Neural cell (in vitro differentiated cells): ENCODE data around the gene NCBP1. TPM values are rescaled to one million over a fixed set of nuclear protein-coding genes. Genes with fewer than 3 reads are reported as not detected.

Experiments
- H2AFZ ChIP-seq: fragments of 200-600, 300-800 bp; sonication (generic), shearing (Covaris generic); 2 replicates; pipeline ENCODE4 v1.6.0; 2014; ENCODE audit warnings: low read depth, mild to moderate bottlenecking, antibody characterized with exemption, low read length, moderate library complexity
- H3F3A ChIP-seq: fragments of 200-600 bp; shearing (Covaris generic); 2 replicates; pipeline ENCODE4 v1.6.1; 2016; ENCODE audit warnings: mild to moderate bottlenecking, moderate library complexity, mixed read lengths, antibody characterized with exemption, low read length; ENCODE audit not compliant: insufficient read depth, poor library complexity, severe bottlenecking
- H3K27ac ChIP-seq: fragments of 200-600, 300-800 bp; sonication (generic), shearing (Covaris generic); 2 replicates; pipeline ENCODE4 v1.5.1; 2014; ENCODE audit warnings: mild to moderate bottlenecking, low read length, moderate library complexity
- H3K27me3 ChIP-seq: fragments of 300-800, 200-600 bp; sonication (generic), shearing (Covaris generic); 2 replicates; pipeline ENCODE4 v1.6.0; 2014; ENCODE audit warnings: mild to moderate bottlenecking, low read depth, low read length, moderate library complexity; ENCODE audit not compliant: insufficient read depth
- H3K36me3 ChIP-seq: fragments of 300-800, 200-600 bp; sonication (generic), shearing (Covaris generic); 2 replicates; pipeline ENCODE4 v1.5.1; 2014; ENCODE audit warnings: mild to moderate bottlenecking, antibody characterized with exemption, low read length, moderate library complexity; ENCODE audit not compliant: insufficient read depth
- H3K4me2 ChIP-seq: fragments of 300-800, 200-600 bp; sonication (generic), shearing (Covaris generic); 2 replicates; pipeline ENCODE4 v1.6.0; 2014; ENCODE audit warnings: mild to moderate bottlenecking, low read length
- H3K4me3 ChIP-seq: fragments of 300-800, 200-600 bp; sonication (generic), shearing (Covaris generic); 2 replicates; pipeline ENCODE4 v1.5.1; 2014; ENCODE audit warnings: mild to moderate bottlenecking, low read length, moderate library complexity
- H3K79me2 ChIP-seq: fragments of 200-600 bp; shearing (Covaris generic); replicated peaks from 2 replicates; pipeline ENCODE4 v1.6.0; 2014; ENCODE audit warnings: mild to moderate bottlenecking, low read length, moderate library complexity; ENCODE audit not compliant: insufficient read depth
- H3K9ac ChIP-seq: fragments of 300-800, 200-600 bp; sonication (generic), shearing (Covaris generic); 2 replicates; pipeline ENCODE4 v1.6.1; 2016; ENCODE audit warnings: mild to moderate bottlenecking, low read length, mixed read lengths
- H3K9me2 ChIP-seq: fragments of 200-600 bp; shearing (Covaris generic); 2 replicates; pipeline ENCODE4 v1.6.1; 2016; ENCODE audit warnings: mild to moderate bottlenecking, low read length, mixed read lengths; ENCODE audit not compliant: insufficient read depth
- H3K9me3 ChIP-seq: fragments of 200-600, 300-800 bp; sonication (generic), shearing (Covaris generic); 2 replicates; pipeline ENCODE4 v1.6.1; 2016; ENCODE audit warnings: mild to moderate bottlenecking, mixed run types, low read length, moderate library complexity, mixed read lengths
- H4K20me1 ChIP-seq: fragments of 200-600 bp; shearing (Covaris generic); 2 replicates; pipeline ENCODE4 v1.6.1; 2016; ENCODE audit warnings: mild to moderate bottlenecking, mixed run types; ENCODE audit not compliant: insufficient read depth
- EP300 ChIP-seq: fragments of 450-650 bp; conservative IDR thresholded peaks from 2 replicates; pipeline ENCODE4 v1.6.1; 2014; ENCODE audit warnings: antibody characterized with exemption, mild to moderate bottlenecking, moderate library complexity; ENCODE audit not compliant: poor library complexity, severe bottlenecking
- EZH2 ChIP-seq: fragments of 200-600, 300-800 bp; shearing (Covaris generic), sonication (generic); IDR thresholded peaks from 2 replicates; pipeline ENCODE4 v1.6.1; 2014; ENCODE audit warnings: antibody characterized with exemption, low read length, borderline replicate concordance, mild to moderate bottlenecking; ENCODE audit not compliant: insufficient read depth, poor library complexity, severe bottlenecking
- MXI1 ChIP-seq: fragments of 450-650 bp; conservative IDR thresholded peaks from 2 replicates; pipeline ENCODE4 v1.6.1; 2014; ENCODE audit warnings: antibody characterized with exemption, mild to moderate bottlenecking; ENCODE audit not compliant: poor library complexity, severe bottlenecking
- POLR2AphosphoS5 ChIP-seq: IDR thresholded peaks from 2 replicates; pipeline ENCODE4 v1.6.1; 2012
- RAD21 ChIP-seq: fragments of 450-650 bp; conservative IDR thresholded peaks from 2 replicates; pipeline ENCODE4 v1.6.1; 2014; ENCODE audit warnings: antibody characterized with exemption, mild to moderate bottlenecking, moderate library complexity
- SMC3 ChIP-seq: fragments of 450-650 bp; conservative IDR thresholded peaks from 2 replicates; pipeline ENCODE4 v1.6.1; 2014; ENCODE audit warnings: antibody characterized with exemption, mild to moderate bottlenecking, moderate library complexity; ENCODE audit not compliant: poor library complexity
- TAF1 ChIP-seq: IDR thresholded peaks from 2 replicates; pipeline ENCODE4 v1.6.1; 2012; ENCODE audit warnings: low read depth
- polyA plus RNA-seq: library from polyadenylated mRNA; depleted of rRNA; stranded (reverse); fragments of >200 nt; gene quantifications from 2 replicates; pipeline ENCODE4 v1.2.3, GENCODE V29; 2014
- TF ChIP-seq, protein P1 (sequence below): IDR thresholded peaks from 2 replicates; pipeline ENCODE4 v1.6.1; 2012; ENCODE audit warnings: borderline replicate concordance
- TF ChIP-seq, protein P2 (sequence below): fragments of 450-650 bp; IDR thresholded peaks from 2 replicates; pipeline ENCODE4 v1.5.1; 2014; ENCODE audit warnings: antibody characterized with exemption, mild to moderate bottlenecking, moderate library complexity; ENCODE audit not compliant: poor library complexity, severe bottlenecking

The NCBP1 gene
- polyA plus RNA-seq, 1 donor from 2014 or later, result 30.6 TPM

GRCh38 chr9:97640325-97640724, 6.7 kb downstream of the NCBP1 start:
- peaks cover 52% of the 10 kb centered on the region for H3K79me2 ChIP-seq

DNA sequence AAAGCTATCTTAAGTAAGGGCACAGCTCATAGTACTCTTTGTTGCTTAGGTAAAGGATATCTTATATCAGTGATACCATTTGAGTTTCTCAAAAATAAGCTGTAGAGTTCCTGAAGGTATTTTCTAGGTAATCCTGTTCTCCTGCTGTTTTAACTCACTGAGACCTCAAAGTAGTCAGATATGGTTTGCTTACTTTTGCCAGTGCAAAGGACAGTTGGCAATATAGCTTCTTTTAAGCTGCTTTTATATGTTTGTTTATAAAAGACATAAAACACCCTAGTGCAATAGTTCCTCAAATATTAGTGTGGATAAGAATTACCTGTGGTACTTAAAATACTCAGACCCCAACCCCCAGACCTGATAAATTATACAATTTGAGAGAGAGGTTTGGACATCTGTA, 12.1 kb downstream of the NCBP1 start:
- no peaks in the 10 kb centered on the region for H3K9me2 ChIP-seq
- H3K4me2 ChIP-seq, result no peak overlapping the region
- no peaks in the 10 kb centered on the region for H3K9me3 ChIP-seq
- no peak overlapping the region for H2AFZ ChIP-seq
- peaks cover 5% of the 10 kb centered on the region for H3K79me2 ChIP-seq
- no peak overlapping the region for H3K27ac ChIP-seq
- no peak for TF ChIP-seq POLR2AphosphoS5
- TF ChIP-seq, protein P1, sequence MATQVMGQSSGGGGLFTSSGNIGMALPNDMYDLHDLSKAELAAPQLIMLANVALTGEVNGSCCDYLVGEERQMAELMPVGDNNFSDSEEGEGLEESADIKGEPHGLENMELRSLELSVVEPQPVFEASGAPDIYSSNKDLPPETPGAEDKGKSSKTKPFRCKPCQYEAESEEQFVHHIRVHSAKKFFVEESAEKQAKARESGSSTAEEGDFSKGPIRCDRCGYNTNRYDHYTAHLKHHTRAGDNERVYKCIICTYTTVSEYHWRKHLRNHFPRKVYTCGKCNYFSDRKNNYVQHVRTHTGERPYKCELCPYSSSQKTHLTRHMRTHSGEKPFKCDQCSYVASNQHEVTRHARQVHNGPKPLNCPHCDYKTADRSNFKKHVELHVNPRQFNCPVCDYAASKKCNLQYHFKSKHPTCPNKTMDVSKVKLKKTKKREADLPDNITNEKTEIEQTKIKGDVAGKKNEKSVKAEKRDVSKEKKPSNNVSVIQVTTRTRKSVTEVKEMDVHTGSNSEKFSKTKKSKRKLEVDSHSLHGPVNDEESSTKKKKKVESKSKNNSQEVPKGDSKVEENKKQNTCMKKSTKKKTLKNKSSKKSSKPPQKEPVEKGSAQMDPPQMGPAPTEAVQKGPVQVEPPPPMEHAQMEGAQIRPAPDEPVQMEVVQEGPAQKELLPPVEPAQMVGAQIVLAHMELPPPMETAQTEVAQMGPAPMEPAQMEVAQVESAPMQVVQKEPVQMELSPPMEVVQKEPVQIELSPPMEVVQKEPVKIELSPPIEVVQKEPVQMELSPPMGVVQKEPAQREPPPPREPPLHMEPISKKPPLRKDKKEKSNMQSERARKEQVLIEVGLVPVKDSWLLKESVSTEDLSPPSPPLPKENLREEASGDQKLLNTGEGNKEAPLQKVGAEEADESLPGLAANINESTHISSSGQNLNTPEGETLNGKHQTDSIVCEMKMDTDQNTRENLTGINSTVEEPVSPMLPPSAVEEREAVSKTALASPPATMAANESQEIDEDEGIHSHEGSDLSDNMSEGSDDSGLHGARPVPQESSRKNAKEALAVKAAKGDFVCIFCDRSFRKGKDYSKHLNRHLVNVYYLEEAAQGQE, result no peak
- TF ChIP-seq EZH2, result no peak
- TF ChIP-seq RAD21, result no peak
- no peak for TF ChIP-seq EP300
- no peak for TF ChIP-seq SMC3
- no peak for TF ChIP-seq MXI1
- no peak for TF ChIP-seq TAF1
- TF ChIP-seq, protein P2, sequence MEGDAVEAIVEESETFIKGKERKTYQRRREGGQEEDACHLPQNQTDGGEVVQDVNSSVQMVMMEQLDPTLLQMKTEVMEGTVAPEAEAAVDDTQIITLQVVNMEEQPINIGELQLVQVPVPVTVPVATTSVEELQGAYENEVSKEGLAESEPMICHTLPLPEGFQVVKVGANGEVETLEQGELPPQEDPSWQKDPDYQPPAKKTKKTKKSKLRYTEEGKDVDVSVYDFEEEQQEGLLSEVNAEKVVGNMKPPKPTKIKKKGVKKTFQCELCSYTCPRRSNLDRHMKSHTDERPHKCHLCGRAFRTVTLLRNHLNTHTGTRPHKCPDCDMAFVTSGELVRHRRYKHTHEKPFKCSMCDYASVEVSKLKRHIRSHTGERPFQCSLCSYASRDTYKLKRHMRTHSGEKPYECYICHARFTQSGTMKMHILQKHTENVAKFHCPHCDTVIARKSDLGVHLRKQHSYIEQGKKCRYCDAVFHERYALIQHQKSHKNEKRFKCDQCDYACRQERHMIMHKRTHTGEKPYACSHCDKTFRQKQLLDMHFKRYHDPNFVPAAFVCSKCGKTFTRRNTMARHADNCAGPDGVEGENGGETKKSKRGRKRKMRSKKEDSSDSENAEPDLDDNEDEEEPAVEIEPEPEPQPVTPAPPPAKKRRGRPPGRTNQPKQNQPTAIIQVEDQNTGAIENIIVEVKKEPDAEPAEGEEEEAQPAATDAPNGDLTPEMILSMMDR, result no peak
- H3K9ac ChIP-seq, result no peak overlapping the region
- no peaks in the 10 kb centered on the region for H3F3A ChIP-seq
- H3K36me3 ChIP-seq, result peaks cover 16% of the 10 kb centered on the region
- H4K20me1 ChIP-seq, result no peaks in the 10 kb centered on the region
- H3K27me3 ChIP-seq, result no peaks in the 10 kb centered on the region
- H3K4me3 ChIP-seq, result no peak overlapping the region

More at GRCh38 chr9:97640325-97640724, 6.7 kb downstream of the NCBP1 start:
- TF ChIP-seq, protein P1, result no peak
- no peak for TF ChIP-seq RAD21
- TF ChIP-seq EZH2, result no peak
- TF ChIP-seq POLR2AphosphoS5, result no peak
- no peak for TF ChIP-seq TAF1
- TF ChIP-seq, protein P2, result no peak
- no peak for TF ChIP-seq MXI1
- no peak for TF ChIP-seq EP300
- no peak for TF ChIP-seq SMC3
- Histone ChIP-seq H4K20me1 (no peaks in the 10 kb centered on the region), H3K27me3 (no peaks in the 10 kb centered on the region), H3K4me2 (no peak overlapping the region), H3K9me2 (no peaks in the 10 kb centered on the region), H2AFZ (no peak overlapping the region), H3K4me3 (no peak overlapping the region), H3K9me3 (no peaks in the 10 kb centered on the region), H3K27ac (no peak overlapping the region), H3K9ac (no peak overlapping the region), H3K36me3 (peaks cover 12% of the 10 kb centered on the region), H3F3A (no peaks in the 10 kb centered on the region)
